Right atrium auricular region (tissue), 2 donors: ENCODE results near the gene NDEL1. TPM values are rescaled to one million over a fixed set of nuclear protein-coding genes. Genes with fewer than 3 reads are reported as not detected.

Experiments used
- DNase-seq: peaks from one replicate; pipeline ENCODE4 v3.0.0-alpha.2; 2019; ENCODE audit warnings: low spot score
- H3K27ac ChIP-seq, 2 donors: fragments of 200-600 bp; sonication (generic); 1 replicate in 1 of 2; 2 replicates in 1 of 2; pipeline ENCODE4 v1.5.1; 2016 to 2019
- H3K27me3 ChIP-seq, 2 donors: fragments of 200-600 bp; sonication (generic); one replicate each; pipeline versions ENCODE4 v1.5.1 to v1.6.0; 2017 to 2019
- H3K36me3 ChIP-seq: fragments of 200-600 bp; sonication (generic); one replicate; pipeline ENCODE4 v1.5.1; 2016
- H3K4me1 ChIP-seq, 2 donors: fragments of 200-600 bp; sonication (generic); one replicate each; pipeline versions ENCODE4 v1.5.1 to v1.6.0; 2017 to 2019
- H3K4me3 ChIP-seq, 2 donors: fragments of 200-600 bp; sonication (generic); 1 replicate in 1 of 2; 2 replicates in 1 of 2; pipeline ENCODE4 v1.5.1; 2017 to 2019; ENCODE audit warnings: mild to moderate bottlenecking in 1 of 2, moderate library complexity in 1 of 2
- H3K9me3 ChIP-seq, 2 donors: fragments of 200-600 bp; sonication (generic); one replicate each; pipeline ENCODE4 v1.5.1; 2019
- CTCF ChIP-seq, 2 donors: fragments of 200-600 bp; sonication (generic); IDR thresholded peaks; one replicate each; pipeline ENCODE4 v1.5.1; 2019; ENCODE audit warnings: antibody characterized with exemption in 2 of 2
- total RNA-seq, 2 donors: library from RNA; depleted of rRNA; stranded (reverse); fragments of >200 nt; gene quantifications; one replicate each; pipeline ENCODE4 v1.1.0, GENCODE V29; 2016

NDEL1 gene
- total RNA-seq, 2 donors from 2014 or later: 34.9 to 38.7 TPM

GRCh38 chr17:8451933-8452614 is 16.4 kb downstream of the NDEL1 start:
- Histone ChIP-seq H3K27me3 (no peaks in the 10 kb centered on the region), H3K4me3 (no peak overlapping the region), H3K27ac (no peak overlapping the region), H3K36me3 (peaks cover 83% of the 10 kb centered on the region), H3K9me3 (no peaks in the 10 kb centered on the region), H3K4me1 (peaks cover 0 to 12% of the 10 kb centered on the region in 2 donors)
- TF ChIP-seq CTCF (IDR thresholded peaks at IDR 0.05): no peak
- DNase-seq: no peak

- H3K36me3 ChIP-seq: peaks cover 86% of the 10 kb centered on the region
These were observed 17.6 kb downstream of the NDEL1 start for GRCh38 chr17:8453326-8453725.

GRCh38 chr17:8455665-8456209 is 20.1 kb downstream of the NDEL1 start:
- no peaks in the 10 kb centered on the region for H3K4me1 ChIP-seq
- H3K36me3 ChIP-seq: peaks cover 86% of the 10 kb centered on the region
- no peak overlapping the region for H3K27ac ChIP-seq
- DNase-seq: no peak
- no peaks in the 10 kb centered on the region for H3K27me3 ChIP-seq
- H3K4me3 ChIP-seq: no peak overlapping the region
- no peak for TF ChIP-seq CTCF (IDR thresholded peaks at IDR 0.05)
- H3K9me3 ChIP-seq: no peaks in the 10 kb centered on the region

More at GRCh38 chr17:8453326-8453725, 17.6 kb downstream of the NDEL1 start:
- H3K27me3 ChIP-seq: no peaks in the 10 kb centered on the region
- H3K9me3 ChIP-seq: no peaks in the 10 kb centered on the region
- TF ChIP-seq CTCF (IDR thresholded peaks at IDR 0.05): no peak
- peaks cover 0 to under 1% of the 10 kb centered on the region in 2 donors for H3K4me1 ChIP-seq
- H3K27ac ChIP-seq: no peak overlapping the region
- H3K4me3 ChIP-seq: no peak overlapping the region
- no peak for DNase-seq

GRCh38 chr17:8458128-8458527 is 22.4 kb downstream of the NDEL1 start:
- DNase-seq: no peak
- H3K36me3 ChIP-seq: peaks cover 86% of the 10 kb centered on the region
- no peaks in the 10 kb centered on the region for H3K27me3 ChIP-seq
- no peaks in the 10 kb centered on the region for H3K9me3 ChIP-seq
- H3K27ac ChIP-seq: no peak overlapping the region
- TF ChIP-seq CTCF (IDR thresholded peaks at IDR 0.05): no peak
- no peak overlapping the region for H3K4me3 ChIP-seq
- no peaks in the 10 kb centered on the region for H3K4me1 ChIP-seq

GRCh38 chr17:8459107-8459506 is 23.4 kb downstream of the NDEL1 start:
- Histone ChIP-seq H3K9me3 (no peaks in the 10 kb centered on the region), H3K27me3 (no peaks in the 10 kb centered on the region), H3K27ac (no peak overlapping the region), H3K4me3 (no peak overlapping the region), H3K36me3 (peaks cover 88% of the 10 kb centered on the region), H3K4me1 (no peaks in the 10 kb centered on the region)
- no peak for DNase-seq
- no peak for TF ChIP-seq CTCF (IDR thresholded peaks at IDR 0.05)
